H1 (cell line): ENCODE measurements around the gene UPK3B.
"Not testable (repeated sequence)": the region's sequence is repeated elsewhere in the genome, so short reads cannot be mapped to it uniquely, and the experiment has no call there.

Experiments used
- CHD1 ChIP-seq: IDR thresholded peaks from 2 replicates; pipeline ENCODE4 v1.6.1; 2012; ENCODE audit warnings: low read depth, low read length, improper control_type of control experiment
- EZH2 ChIP-seq: fragments of 200-600 bp; sonication (generic); IDR thresholded peaks from 2 replicates; pipeline ENCODE4 v1.7.1; 2012; ENCODE audit warnings: low read depth, mild to moderate bottlenecking, moderate library complexity, low read length, inconsistent platforms; ENCODE audit not compliant: severe bottlenecking
- GABPA ChIP-seq: IDR thresholded peaks from 2 replicates; pipeline ENCODE4 v1.6.1; 2011; ENCODE audit warnings: mild to moderate bottlenecking, low read length, moderate library complexity, borderline replicate concordance; ENCODE audit not compliant: insufficient read depth
- RNF2 ChIP-seq: fragments of 200-900, 300-1000 bp; sonication (generic); IDR thresholded peaks from 2 replicates; pipeline ENCODE4 v1.7.1; 2016; ENCODE audit warnings: borderline replicate concordance, low read depth, mild to moderate bottlenecking, antibody characterized with exemption, low read length; ENCODE audit not compliant: poor library complexity, severe bottlenecking; ENCODE audit errors: missing control alignments
- TF ChIP-seq, protein P1 (sequence below): IDR thresholded peaks from 2 replicates; pipeline ENCODE4 v1.6.1; 2012; ENCODE audit warnings: low read length, inconsistent platforms

DNA sequence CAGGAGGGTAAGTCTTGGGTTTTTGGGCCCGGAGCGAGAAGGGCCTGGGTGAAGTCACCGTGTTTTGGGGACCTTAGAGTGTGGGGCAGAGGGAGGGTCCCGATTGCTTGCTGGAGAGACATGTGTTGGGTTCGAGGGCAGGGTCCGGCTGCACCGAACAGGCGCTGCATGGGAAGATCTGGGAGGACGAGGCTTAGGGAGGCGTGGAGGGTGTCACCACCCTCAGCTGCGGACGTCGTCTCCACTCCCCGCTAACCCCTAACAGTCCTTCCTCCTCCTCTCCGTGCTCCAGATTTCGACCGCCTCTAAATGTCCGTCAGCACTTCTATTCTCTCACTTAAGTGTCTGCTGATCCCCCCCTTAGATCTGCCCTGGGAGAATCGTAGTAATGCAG lies 39.5 kb downstream of the UPK3B start:
- TF ChIP-seq, protein P1, sequence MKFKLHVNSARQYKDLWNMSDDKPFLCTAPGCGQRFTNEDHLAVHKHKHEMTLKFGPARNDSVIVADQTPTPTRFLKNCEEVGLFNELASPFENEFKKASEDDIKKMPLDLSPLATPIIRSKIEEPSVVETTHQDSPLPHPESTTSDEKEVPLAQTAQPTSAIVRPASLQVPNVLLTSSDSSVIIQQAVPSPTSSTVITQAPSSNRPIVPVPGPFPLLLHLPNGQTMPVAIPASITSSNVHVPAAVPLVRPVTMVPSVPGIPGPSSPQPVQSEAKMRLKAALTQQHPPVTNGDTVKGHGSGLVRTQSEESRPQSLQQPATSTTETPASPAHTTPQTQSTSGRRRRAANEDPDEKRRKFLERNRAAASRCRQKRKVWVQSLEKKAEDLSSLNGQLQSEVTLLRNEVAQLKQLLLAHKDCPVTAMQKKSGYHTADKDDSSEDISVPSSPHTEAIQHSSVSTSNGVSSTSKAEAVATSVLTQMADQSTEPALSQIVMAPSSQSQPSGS = not testable (repeated sequence)
- not testable (repeated sequence) for TF ChIP-seq GABPA, EZH2, RNF2, CHD1
